Measurements from ENCODE around the gene WFIKKN2. TPM values are rescaled to one million over a fixed set of nuclear protein-coding genes. Genes with fewer than 3 reads are reported as not detected.
"Not testable (repeated sequence)": the region's sequence is repeated elsewhere in the genome, so short reads cannot be mapped to it uniquely, and the experiment has no call there.

Gene WFIKKN2
- polyA plus RNA-seq, 1 donor, result 0.13 TPM

- WGBS (ENCODE audit: insufficient coverage, low lambda C conversion rate), result no CpG with 5 or more reads among the region's 75 CpGs
- peaks cover 7% of the 10 kb centered on the region for H3K4me1 ChIP-seq (ENCODE audit: control insufficient read depth, insufficient read depth, low read length)
- peak within 1 kb of the TSS; percentile 98 for H3K27ac ChIP-seq (ENCODE audit: low read length)
- H3K9me3 ChIP-seq (ENCODE audit: control insufficient read depth, low read depth, low read length), result no peaks in the 10 kb centered on the region
- no peaks in the 10 kb centered on the region for H3K27me3 ChIP-seq (ENCODE audit: control insufficient read depth, insufficient read depth, low read length)
- peak; percentile 98 to 99 for DNase-seq
- H3K4me3 ChIP-seq (ENCODE audit: low read length), result peak within 1 kb of the TSS; percentile 88
- H3K36me3 ChIP-seq (ENCODE audit: control insufficient read depth, insufficient read depth, low read length), result peaks cover 16% of the 10 kb centered on the region
Measured at GRCh38 chr17:50866261-50866949, 31.0 kb downstream of the WFIKKN2 start, which contains the start of gene TOB1. TSS of gene TOB1 (minus strand) at chr17:50866354. CDS start at chr17:50864017, 2,337 bp downstream.

- H3K9me3 ChIP-seq (ENCODE audit: control insufficient read depth, low read depth, low read length), result no peaks in the 10 kb centered on the region
- peaks cover 12% of the 10 kb centered on the region for H3K36me3 ChIP-seq (ENCODE audit: control insufficient read depth, insufficient read depth, low read length)
- no peak for DNase-seq
- H3K4me3 ChIP-seq (ENCODE audit: low read length), result peak overlapping the region; percentile 84
- no peaks in the 10 kb centered on the region for H3K27me3 ChIP-seq (ENCODE audit: control insufficient read depth, insufficient read depth, low read length)
- WGBS (ENCODE audit: insufficient coverage, low lambda C conversion rate), result no CpG with 5 or more reads among the region's 28 CpGs
- H3K4me1 ChIP-seq (ENCODE audit: control insufficient read depth, insufficient read depth, low read length), result peaks cover 9% of the 10 kb centered on the region
- peak overlapping the region; percentile 98 for H3K27ac ChIP-seq (ENCODE audit: low read length)
Measured at GRCh38 chr17:50866950-50867362, 31.6 kb downstream of the WFIKKN2 start.

DNA sequence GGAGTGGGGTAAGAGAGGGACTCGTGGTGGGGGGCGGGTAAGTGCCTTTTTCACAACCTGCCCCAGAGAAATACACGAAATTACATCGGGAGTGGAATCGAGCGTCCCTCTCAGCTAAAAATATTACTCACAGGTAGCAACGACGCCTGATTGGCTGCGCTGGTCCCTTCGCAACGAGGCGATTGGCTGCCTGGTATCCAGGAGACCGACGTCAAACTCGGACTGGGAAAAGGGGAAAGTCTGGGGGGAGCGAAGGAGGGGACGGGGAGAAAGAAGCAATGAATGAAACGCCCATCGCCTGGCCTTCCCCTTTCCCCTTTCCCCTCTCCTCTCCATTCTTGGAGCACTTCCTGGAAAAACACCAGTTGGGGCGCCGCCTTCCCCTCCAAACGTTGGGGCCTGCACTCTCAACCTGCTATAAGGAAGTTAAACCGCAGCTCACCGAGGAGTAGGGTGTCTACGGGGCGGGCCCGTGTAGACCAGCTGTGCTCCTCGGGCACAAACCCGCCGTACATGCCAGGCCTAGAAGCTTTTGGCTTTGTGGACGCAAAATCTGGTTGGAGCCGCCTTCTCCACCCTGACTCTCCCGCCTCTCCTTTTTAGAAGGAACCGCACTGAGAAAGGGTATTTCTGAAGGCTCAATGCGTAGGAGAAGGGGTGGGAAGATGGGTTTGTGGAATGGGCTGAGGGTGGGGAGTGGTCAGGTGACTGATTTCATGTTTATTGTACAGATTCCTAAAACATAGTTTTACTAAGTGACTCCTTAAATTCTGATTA lies 32.2 kb downstream of the WFIKKN2 start:
- H3K4me1 ChIP-seq (ENCODE audit: control insufficient read depth, insufficient read depth, low read length), result peaks cover 15% of the 10 kb centered on the region
- peak overlapping the region; percentile 98 for H3K27ac ChIP-seq (ENCODE audit: low read length)
- H3K27me3 ChIP-seq (ENCODE audit: control insufficient read depth, insufficient read depth, low read length), result no peaks in the 10 kb centered on the region
- WGBS (ENCODE audit: insufficient coverage, low lambda C conversion rate), result no CpG with 5 or more reads among the region's 35 CpGs
- peak overlapping the region; percentile 84 for H3K4me3 ChIP-seq (ENCODE audit: low read length)
- peaks cover 12% of the 10 kb centered on the region for H3K36me3 ChIP-seq (ENCODE audit: control insufficient read depth, insufficient read depth, low read length)
- H3K9me3 ChIP-seq (ENCODE audit: control insufficient read depth, low read depth, low read length), result no peaks in the 10 kb centered on the region
- peak; percentile 98 to 99 for DNase-seq

DNA sequence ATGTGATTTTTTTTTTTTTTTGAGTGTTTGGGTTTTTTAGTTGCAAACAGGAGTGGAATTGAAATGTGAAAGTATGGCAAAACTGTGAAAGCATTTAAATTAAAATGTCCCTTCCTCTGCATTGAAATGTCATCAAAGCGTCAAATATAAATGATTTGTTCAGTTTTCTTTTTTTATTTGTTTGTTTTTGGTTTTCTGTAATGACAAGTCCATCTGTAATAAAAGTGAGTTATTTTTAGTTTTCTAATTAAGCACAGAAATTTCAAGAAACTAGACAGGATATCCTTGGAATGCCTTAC lies 32.7 kb downstream of the WFIKKN2 start:
- Histone ChIP-seq H3K4me1 (ENCODE audit: control insufficient read depth, insufficient read depth, low read length) (peaks cover 15% of the 10 kb centered on the region), H3K27ac (ENCODE audit: low read length) (peak overlapping the region; percentile 98), H3K4me3 (ENCODE audit: low read length) (peak overlapping the region; percentile 84), H3K36me3 (ENCODE audit: control insufficient read depth, insufficient read depth, low read length) (peaks cover 8% of the 10 kb centered on the region), H3K9me3 (ENCODE audit: control insufficient read depth, low read depth, low read length) (no peaks in the 10 kb centered on the region), H3K27me3 (ENCODE audit: control insufficient read depth, insufficient read depth, low read length) (no peaks in the 10 kb centered on the region)
- WGBS (ENCODE audit: insufficient coverage, low lambda C conversion rate), result no CpG with 5 or more reads among the region's 1 CpG
- no peak for DNase-seq

DNA sequence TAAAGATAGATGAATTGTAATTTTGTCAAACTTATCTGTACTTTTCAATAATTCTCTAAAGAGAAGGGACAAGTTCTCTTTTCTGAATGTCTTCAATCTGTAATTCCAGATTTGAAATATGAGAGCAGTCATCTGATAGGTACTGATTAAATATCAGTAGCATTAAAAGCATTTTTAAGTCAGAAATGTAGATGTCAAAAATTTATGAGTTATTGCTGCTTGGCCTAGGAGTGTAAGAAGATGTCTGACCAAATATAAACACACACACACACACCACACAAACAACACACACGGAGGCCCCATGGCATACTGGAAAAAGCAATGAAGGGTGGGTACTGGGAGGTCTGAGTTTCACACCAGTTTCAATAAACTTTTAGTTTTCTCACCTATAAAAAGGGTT lies 33.2 kb downstream of the WFIKKN2 start:
- H3K9me3 ChIP-seq (ENCODE audit: control insufficient read depth, low read depth, low read length), result no peaks in the 10 kb centered on the region
- H3K36me3 ChIP-seq (ENCODE audit: control insufficient read depth, insufficient read depth, low read length), result peaks cover 3% of the 10 kb centered on the region
- H3K27ac ChIP-seq (ENCODE audit: low read length), result peak overlapping the region; percentile 98
- peaks cover 15% of the 10 kb centered on the region for H3K4me1 ChIP-seq (ENCODE audit: control insufficient read depth, insufficient read depth, low read length)
- H3K4me3 ChIP-seq (ENCODE audit: low read length), result peak overlapping the region; percentile 84
- H3K27me3 ChIP-seq (ENCODE audit: control insufficient read depth, insufficient read depth, low read length), result no peaks in the 10 kb centered on the region
- no peak for DNase-seq
- WGBS (ENCODE audit: insufficient coverage, low lambda C conversion rate), result no CpG with 5 or more reads among the region's 1 CpG

DNA sequence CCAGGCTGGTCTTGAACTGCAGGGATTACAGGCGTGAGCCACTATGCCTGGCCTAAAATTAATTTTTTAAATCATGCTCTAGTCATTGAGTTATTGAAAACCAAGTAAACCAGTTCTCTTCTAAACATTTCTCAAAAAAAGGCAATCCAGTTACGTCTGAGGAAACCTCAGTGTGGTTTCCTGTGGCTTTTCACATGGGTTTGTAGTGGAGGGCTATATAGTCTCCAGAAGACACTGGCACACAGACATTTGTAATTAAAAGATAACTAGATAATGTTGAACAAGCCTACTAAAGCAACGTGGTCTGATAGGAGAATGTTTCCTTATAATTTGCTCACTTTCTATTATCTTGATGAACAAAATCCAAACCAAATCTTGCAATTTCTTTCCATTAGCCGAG lies 36.0 kb downstream of the WFIKKN2 start:
- Histone ChIP-seq H3K27me3 (ENCODE audit: control insufficient read depth, insufficient read depth, low read length) (no peaks in the 10 kb centered on the region), H3K36me3 (ENCODE audit: control insufficient read depth, insufficient read depth, low read length) (no peaks in the 10 kb centered on the region), H3K27ac (ENCODE audit: low read length) (peak overlapping the region; percentile 43), H3K4me3 (ENCODE audit: low read length) (no peak overlapping the region), H3K4me1 (ENCODE audit: control insufficient read depth, insufficient read depth, low read length) (peaks cover 15% of the 10 kb centered on the region), H3K9me3 (ENCODE audit: control insufficient read depth, low read depth, low read length) (no peaks in the 10 kb centered on the region)
- no peak for DNase-seq
- 67% methylated on average over 2 of the region's 4 CpGs for WGBS (ENCODE audit: insufficient coverage, low lambda C conversion rate)

DNA sequence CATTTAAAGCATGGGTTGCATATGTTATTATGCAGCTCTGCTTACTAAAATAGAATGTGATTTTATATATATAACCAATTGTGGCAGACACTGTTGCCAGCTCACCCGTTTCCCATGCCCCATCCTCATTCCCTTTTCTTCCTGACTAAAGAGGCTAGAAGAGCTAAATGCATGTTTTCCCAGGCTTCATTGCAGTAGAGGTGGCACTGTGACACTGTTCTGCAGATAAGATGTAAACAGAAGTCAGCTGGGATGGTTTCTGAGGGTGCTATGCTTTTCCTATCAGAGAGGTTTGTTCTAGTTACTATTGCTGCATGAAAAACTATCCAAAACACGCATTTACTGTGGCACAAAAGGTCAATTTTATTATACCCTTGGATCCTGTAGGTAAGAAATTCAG lies 36.5 kb downstream of the WFIKKN2 start:
- Histone ChIP-seq H3K36me3 (ENCODE audit: control insufficient read depth, insufficient read depth, low read length) (no peaks in the 10 kb centered on the region), H3K27ac (ENCODE audit: low read length) (peak overlapping the region; percentile 43), H3K27me3 (ENCODE audit: control insufficient read depth, insufficient read depth, low read length) (no peaks in the 10 kb centered on the region), H3K4me1 (ENCODE audit: control insufficient read depth, insufficient read depth, low read length) (peaks cover 15% of the 10 kb centered on the region), H3K9me3 (ENCODE audit: control insufficient read depth, low read depth, low read length) (no peaks in the 10 kb centered on the region), H3K4me3 (ENCODE audit: low read length) (no peak overlapping the region)
- WGBS (ENCODE audit: insufficient coverage, low lambda C conversion rate), result no CpG with 5 or more reads among the region's 2 CpGs
- peak in 1 of 2 donors; percentile 67 for DNase-seq

DNA sequence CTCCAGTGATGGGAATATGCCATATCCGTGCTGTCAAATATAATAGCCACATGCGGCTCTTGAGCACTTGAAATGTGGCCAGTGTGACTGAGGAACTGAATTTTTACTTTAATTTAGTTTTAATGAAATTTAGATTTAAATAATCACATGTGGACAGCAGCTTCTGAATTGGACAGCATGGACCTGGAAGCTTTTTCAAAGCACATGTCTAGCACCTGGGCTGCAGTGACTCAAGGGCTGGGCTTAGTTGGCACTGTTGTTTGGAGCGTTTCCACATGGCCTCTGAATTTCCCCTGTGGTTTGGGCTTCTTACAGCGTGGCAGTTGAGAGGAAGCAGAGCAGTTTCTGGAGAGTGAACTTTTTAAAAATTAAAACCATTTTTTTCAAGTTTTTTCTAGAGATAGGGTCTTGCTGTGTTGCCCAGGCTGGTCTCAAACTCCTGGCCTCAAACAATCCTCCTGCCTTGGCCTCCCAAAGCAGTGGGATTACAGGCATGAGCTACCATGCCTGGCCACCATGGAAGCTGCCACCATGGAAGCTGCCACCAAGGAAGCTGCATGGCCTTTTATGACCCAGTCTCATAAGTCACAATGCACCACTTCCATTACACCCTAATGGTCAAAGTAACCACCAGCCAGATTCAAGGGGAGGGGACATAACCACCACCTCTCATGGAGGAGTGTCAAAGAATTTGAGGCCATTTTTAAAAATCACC lies 37.5 kb downstream of the WFIKKN2 start:
- peaks cover 15% of the 10 kb centered on the region for H3K4me1 ChIP-seq (ENCODE audit: control insufficient read depth, insufficient read depth, low read length)
- no peak overlapping the region for H3K4me3 ChIP-seq (ENCODE audit: low read length)
- DNase-seq, result no peak
- H3K27ac ChIP-seq (ENCODE audit: low read length), result no peak overlapping the region
- no peaks in the 10 kb centered on the region for H3K36me3 ChIP-seq (ENCODE audit: control insufficient read depth, insufficient read depth, low read length)
- WGBS (ENCODE audit: insufficient coverage, low lambda C conversion rate), result 100% methylated on average over 1 of the region's 4 CpGs
- H3K9me3 ChIP-seq (ENCODE audit: control insufficient read depth, low read depth, low read length), result no peaks in the 10 kb centered on the region
- H3K27me3 ChIP-seq (ENCODE audit: control insufficient read depth, insufficient read depth, low read length), result no peaks in the 10 kb centered on the region

- peaks cover 10% of the 10 kb centered on the region for H3K4me1 ChIP-seq (ENCODE audit: control insufficient read depth, insufficient read depth, low read length)
- H3K9me3 ChIP-seq (ENCODE audit: control insufficient read depth, low read depth, low read length), result no peaks in the 10 kb centered on the region
- H3K36me3 ChIP-seq (ENCODE audit: control insufficient read depth, insufficient read depth, low read length), result no peaks in the 10 kb centered on the region
- H3K27ac ChIP-seq (ENCODE audit: low read length), result no peak overlapping the region
- no peaks in the 10 kb centered on the region for H3K27me3 ChIP-seq (ENCODE audit: control insufficient read depth, insufficient read depth, low read length)
- no peak overlapping the region for H3K4me3 ChIP-seq (ENCODE audit: low read length)
- no CpG with 5 or more reads among the region's 2 CpGs for WGBS (ENCODE audit: insufficient coverage, low lambda C conversion rate)
- DNase-seq, result no peak
Measured at GRCh38 chr17:50875074-50875473, 39.7 kb downstream of the WFIKKN2 start.

DNA sequence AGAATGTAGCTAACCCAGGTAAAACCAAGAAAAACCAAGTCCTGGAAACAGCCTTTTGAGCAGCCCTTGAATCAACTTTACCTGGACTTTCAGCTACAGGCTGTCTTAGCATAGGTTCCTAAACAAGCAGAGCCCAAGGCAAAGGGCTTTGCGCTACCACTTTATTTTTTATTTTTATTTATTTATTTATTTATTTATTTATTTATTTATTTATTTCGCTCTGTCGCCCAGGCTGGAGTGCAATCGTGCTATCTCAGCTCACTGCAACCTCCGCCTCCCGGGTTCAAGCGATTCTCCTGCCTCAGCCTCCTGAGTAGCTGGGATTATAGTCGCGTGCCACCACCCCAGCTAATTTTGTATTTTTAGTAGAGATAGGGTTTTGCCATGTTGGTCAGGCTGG lies 41.7 kb downstream of the WFIKKN2 start:
- H3K4me1 ChIP-seq (ENCODE audit: control insufficient read depth, insufficient read depth, low read length), result not testable (repeated sequence)
- WGBS (ENCODE audit: insufficient coverage, low lambda C conversion rate), result 100% methylated on average over 2 of the region's 9 CpGs

More for the DNA sequence above, 41.7 kb downstream of the WFIKKN2 start:
- not testable (repeated sequence) for H3K9me3 ChIP-seq (ENCODE audit: control insufficient read depth, low read depth, low read length); H3K4me3 ChIP-seq (ENCODE audit: low read length); H3K27me3 ChIP-seq (ENCODE audit: control insufficient read depth, insufficient read depth, low read length); DNase-seq; H3K36me3 ChIP-seq (ENCODE audit: control insufficient read depth, insufficient read depth, low read length); H3K27ac ChIP-seq (ENCODE audit: low read length)

Data from large intestine (tissue), 3 donors.